Liver (tissue), 9 donors: ENCODE data around the gene MFAP2. TPM values are rescaled to one million over a fixed set of nuclear protein-coding genes. Genes with fewer than 3 reads are reported as not detected.
A peak's percentile ranks its signal among the peaks of the same experiment; 100 is the strongest.

Source experiments
- DNase-seq: peaks from one replicate; pipeline ENCODE4 v3.0.0-alpha.2; 2017; ENCODE audit warnings: low spot score
- H3K27ac ChIP-seq, 2 donors: one replicate each; pipeline ENCODE4 v1.7.0; 2013; ENCODE audit warnings: inconsistent platforms in 2 of 2, low read length in 2 of 2, control low read depth in 1 of 2, low read depth in 1 of 2, mild to moderate bottlenecking in 1 of 2
- H3K27me3 ChIP-seq, 4 donors: one replicate each; pipeline versions ENCODE4 v1.6.1 to v1.7.0; 2013; ENCODE audit warnings: low read length in 3 of 4, inconsistent platforms in 1 of 4, mild to moderate bottlenecking in 1 of 4, moderate library complexity in 1 of 4; ENCODE audit not compliant: control insufficient read depth in 4 of 4, insufficient read depth in 4 of 4
- H3K36me3 ChIP-seq, 4 donors: one replicate each; pipeline versions ENCODE4 v1.6.1 to v1.7.0; 2013; ENCODE audit warnings: low read length in 3 of 4, mild to moderate bottlenecking in 3 of 4, low read depth in 1 of 4, moderate library complexity in 1 of 4; ENCODE audit not compliant: control insufficient read depth in 4 of 4, insufficient read depth in 3 of 4
- H3K4me1 ChIP-seq, 4 donors: one replicate each; pipeline versions ENCODE4 v1.6.1 to v1.7.0; 2013; ENCODE audit warnings: low read length in 3 of 4, mild to moderate bottlenecking in 3 of 4, moderate library complexity in 1 of 4; ENCODE audit not compliant: control insufficient read depth in 4 of 4, insufficient read depth in 4 of 4
- H3K4me3 ChIP-seq, 3 donors: one replicate each; pipeline versions ENCODE4 v1.6.1 to v1.7.0; 2013; ENCODE audit warnings: low read length in 3 of 3, control low read depth in 1 of 3, low read depth in 1 of 3, mild to moderate bottlenecking in 1 of 3
- H3K9ac ChIP-seq, 2 donors: one replicate each; pipeline ENCODE4 v1.7.0; 2013; ENCODE audit warnings: low read length in 2 of 2, mild to moderate bottlenecking in 2 of 2, moderate library complexity in 2 of 2, control low read depth in 1 of 2, low read depth in 1 of 2
- H3K9me3 ChIP-seq, 4 donors: one replicate each; pipeline versions ENCODE4 v1.6.1 to v1.7.0; 2013; ENCODE audit warnings: low read length in 3 of 4; ENCODE audit not compliant: control insufficient read depth in 4 of 4
- EGR1 ChIP-seq, 2 donors: IDR thresholded peaks; 2 replicates each; pipeline ENCODE4 v1.6.1; 2016 to 2018; ENCODE audit warnings: antibody characterized with exemption in 2 of 2, low read depth in 2 of 2
- GABPA ChIP-seq, 2 donors: IDR thresholded peaks in 1 of 2; conservative IDR thresholded peaks in 1 of 2; 2 replicates each; pipeline ENCODE4 v1.6.1; 2016; ENCODE audit warnings: antibody characterized with exemption in 2 of 2, mild to moderate bottlenecking in 1 of 2, moderate library complexity in 1 of 2
- HNF4A ChIP-seq, 2 donors: conservative IDR thresholded peaks; 2 replicates each; pipeline ENCODE4 v1.6.1; 2016; ENCODE audit warnings: antibody characterized with exemption in 2 of 2, mild to moderate bottlenecking in 2 of 2
- JUND ChIP-seq, 2 donors: IDR thresholded peaks; 2 replicates each; pipeline ENCODE4 v1.6.1; 2016; ENCODE audit warnings: antibody characterized with exemption in 2 of 2
- NR2F2 ChIP-seq: IDR thresholded peaks from 2 replicates; pipeline ENCODE4 v1.6.1; 2016; ENCODE audit warnings: antibody characterized with exemption
- RXRA ChIP-seq, 2 donors: IDR thresholded peaks; 2 replicates each; pipeline ENCODE4 v1.6.1; 2017 to 2018; ENCODE audit warnings: antibody characterized with exemption in 2 of 2, mild to moderate bottlenecking in 1 of 2
- SP1 ChIP-seq: IDR thresholded peaks from 2 replicates; pipeline ENCODE4 v1.6.1; 2018; ENCODE audit warnings: antibody characterized with exemption, mild to moderate bottlenecking
- TAF1 ChIP-seq: conservative IDR thresholded peaks from 2 replicates; pipeline ENCODE4 v1.6.1; 2016; ENCODE audit warnings: antibody characterized with exemption, mild to moderate bottlenecking
- WGBS: extraction: QIAGEN DNeasy Blood & Tissue Kit; methylation state at CpG from one replicate; pipeline ENCODE4 v1.1.7; 2013; 5-methylcytosine and 5-hydroxymethylcytosine counted together
- polyA plus RNA-seq, 2 donors: library from polyadenylated mRNA; stranded (reverse) in 1 of 2; unstranded in 1 of 2; fragments of 200-250 nt in 1 of 2; fragments of >200 nt in 1 of 2; fragmentation: Nextera tagmentation in 1 of 2; extraction: Ambion mirVana in 1 of 2; gene quantifications; one replicate each; pipeline versions ENCODE4 v1.2.1 to v1.2.3, GENCODE V29; 2013 to 2015
- total RNA-seq, 2 donors: library from RNA; depleted of rRNA; stranded (reverse); fragments of >200 nt; gene quantifications; one replicate each; pipeline ENCODE4 v1.2.3, GENCODE V29; 2014
- TF ChIP-seq, protein P1 (sequence below): IDR thresholded peaks from 2 replicates; pipeline ENCODE4 v1.6.1; 2016; ENCODE audit warnings: antibody characterized with exemption, mild to moderate bottlenecking
- TF ChIP-seq, protein P2 (sequence below): IDR thresholded peaks from 2 replicates; pipeline ENCODE4 v1.6.1; 2016; ENCODE audit warnings: antibody characterized with exemption
- TF ChIP-seq, protein P3 (sequence below): IDR thresholded peaks from 2 replicates; pipeline ENCODE4 v1.6.1; 2016; ENCODE audit warnings: antibody characterized with exemption
- TF ChIP-seq, protein P4 (sequence below): IDR thresholded peaks from 2 replicates; pipeline ENCODE4 v1.6.1; 2016; ENCODE audit warnings: antibody characterized with exemption
- donor health status: healthy.
- donor health status: healthy.
- donor health status: healthy.
- donor health status: healthy.
- donor health status: healthy.

MFAP2 gene
- total and polyA plus RNA-seq, 4 donors, result 0.25 to 1.4 (median 0.74) TPM

DNA sequence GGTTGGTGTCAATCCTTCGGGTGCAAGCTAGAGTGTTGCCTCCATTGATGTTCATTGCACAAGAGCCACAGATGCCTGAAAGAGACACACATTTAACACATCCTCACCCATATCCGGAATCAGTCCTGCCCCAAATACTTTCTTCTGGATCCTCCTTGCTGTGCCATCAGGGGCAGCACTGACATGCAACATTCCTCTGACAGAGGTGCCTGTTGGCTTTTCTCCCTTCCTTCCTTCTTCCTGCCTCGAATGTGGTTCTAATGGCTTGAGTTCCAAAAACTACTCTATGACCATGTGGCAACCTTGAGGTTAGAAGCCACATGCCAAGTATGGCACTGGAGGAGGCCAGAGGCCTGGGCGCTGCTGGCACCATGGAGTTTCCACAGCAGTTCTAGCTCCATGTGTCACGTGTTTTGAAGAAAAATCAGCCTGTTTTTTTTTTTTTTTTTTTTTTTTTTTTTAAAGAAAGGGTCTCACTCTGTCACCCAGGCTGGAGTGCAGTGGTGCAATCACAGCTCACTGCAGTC lies 48.3 kb upstream of the MFAP2 start:
- no peaks in the 10 kb centered on the region for H3K4me1 ChIP-seq
- H3K4me3 ChIP-seq, result no peak overlapping the region
- 85% methylated on average over 5 of the region's 5 CpGs for WGBS
- H3K36me3 ChIP-seq, result peaks cover 11 to 81% (median 52%) of the 10 kb centered on the region in 4 donors
- H3K27ac ChIP-seq, result no peak overlapping the region
- H3K27me3 ChIP-seq, result no peaks in the 10 kb centered on the region
- TF ChIP-seq TAF1 (no peak), SP1 (no peak), EGR1 (IDR thresholded peaks at IDR 0.05; ENCODE audit: low read depth in 2 of 2) (no peak), RXRA (IDR thresholded peaks at IDR 0.05) (no peak), HNF4A (conservative IDR thresholded peaks at IDR 0.05) (no peak), GABPA (IDR thresholded peaks at IDR 0.05 in 1 of 2, conservative IDR thresholded peaks at IDR 0.05 in 1 of 2) (no peak)
- TF ChIP-seq, protein P1, sequence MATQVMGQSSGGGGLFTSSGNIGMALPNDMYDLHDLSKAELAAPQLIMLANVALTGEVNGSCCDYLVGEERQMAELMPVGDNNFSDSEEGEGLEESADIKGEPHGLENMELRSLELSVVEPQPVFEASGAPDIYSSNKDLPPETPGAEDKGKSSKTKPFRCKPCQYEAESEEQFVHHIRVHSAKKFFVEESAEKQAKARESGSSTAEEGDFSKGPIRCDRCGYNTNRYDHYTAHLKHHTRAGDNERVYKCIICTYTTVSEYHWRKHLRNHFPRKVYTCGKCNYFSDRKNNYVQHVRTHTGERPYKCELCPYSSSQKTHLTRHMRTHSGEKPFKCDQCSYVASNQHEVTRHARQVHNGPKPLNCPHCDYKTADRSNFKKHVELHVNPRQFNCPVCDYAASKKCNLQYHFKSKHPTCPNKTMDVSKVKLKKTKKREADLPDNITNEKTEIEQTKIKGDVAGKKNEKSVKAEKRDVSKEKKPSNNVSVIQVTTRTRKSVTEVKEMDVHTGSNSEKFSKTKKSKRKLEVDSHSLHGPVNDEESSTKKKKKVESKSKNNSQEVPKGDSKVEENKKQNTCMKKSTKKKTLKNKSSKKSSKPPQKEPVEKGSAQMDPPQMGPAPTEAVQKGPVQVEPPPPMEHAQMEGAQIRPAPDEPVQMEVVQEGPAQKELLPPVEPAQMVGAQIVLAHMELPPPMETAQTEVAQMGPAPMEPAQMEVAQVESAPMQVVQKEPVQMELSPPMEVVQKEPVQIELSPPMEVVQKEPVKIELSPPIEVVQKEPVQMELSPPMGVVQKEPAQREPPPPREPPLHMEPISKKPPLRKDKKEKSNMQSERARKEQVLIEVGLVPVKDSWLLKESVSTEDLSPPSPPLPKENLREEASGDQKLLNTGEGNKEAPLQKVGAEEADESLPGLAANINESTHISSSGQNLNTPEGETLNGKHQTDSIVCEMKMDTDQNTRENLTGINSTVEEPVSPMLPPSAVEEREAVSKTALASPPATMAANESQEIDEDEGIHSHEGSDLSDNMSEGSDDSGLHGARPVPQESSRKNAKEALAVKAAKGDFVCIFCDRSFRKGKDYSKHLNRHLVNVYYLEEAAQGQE, result no peak
- TF ChIP-seq, protein P2, sequence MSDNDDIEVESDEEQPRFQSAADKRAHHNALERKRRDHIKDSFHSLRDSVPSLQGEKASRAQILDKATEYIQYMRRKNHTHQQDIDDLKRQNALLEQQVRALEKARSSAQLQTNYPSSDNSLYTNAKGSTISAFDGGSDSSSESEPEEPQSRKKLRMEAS, result no peak
- DNase-seq, result no peak
- no peaks in the 10 kb centered on the region for H3K9me3 ChIP-seq
- no peak overlapping the region for H3K9ac ChIP-seq

DNA sequence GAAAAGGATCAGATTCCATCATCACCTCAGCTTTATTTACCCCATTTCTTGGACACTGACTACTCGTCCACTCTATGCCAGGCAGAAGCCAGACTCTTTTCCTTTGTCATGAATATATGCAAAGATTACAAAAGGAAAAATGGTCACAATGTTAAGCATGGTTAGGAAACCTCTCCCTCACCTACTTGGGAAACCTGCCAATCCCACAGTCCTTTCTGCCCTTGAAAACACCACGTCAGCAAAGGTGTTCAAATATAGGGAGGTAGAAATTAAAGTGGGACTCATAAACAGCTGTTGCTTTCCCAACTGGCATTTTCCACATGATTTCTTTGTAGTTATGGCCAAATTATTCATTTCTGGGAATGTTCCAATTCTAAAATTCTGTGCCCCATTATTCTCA lies 47.5 kb upstream of the MFAP2 start:
- Histone ChIP-seq H3K4me1 (no peaks in the 10 kb centered on the region), H3K27me3 (no peaks in the 10 kb centered on the region), H3K36me3 (peaks cover 13 to 89% (median 58%) of the 10 kb centered on the region in 4 donors), H3K27ac (no peak overlapping the region), H3K9ac (no peak overlapping the region), H3K9me3 (no peaks in the 10 kb centered on the region), H3K4me3 (no peak overlapping the region)
- WGBS, result 56% methylated on average over 2 of the region's 2 CpGs
- no peak for TF ChIP-seq RXRA (IDR thresholded peaks at IDR 0.05)
- TF ChIP-seq HNF4A (conservative IDR thresholded peaks at IDR 0.05), result peak in 1 of 2 donors; percentile 12
- no peak for DNase-seq

DNA sequence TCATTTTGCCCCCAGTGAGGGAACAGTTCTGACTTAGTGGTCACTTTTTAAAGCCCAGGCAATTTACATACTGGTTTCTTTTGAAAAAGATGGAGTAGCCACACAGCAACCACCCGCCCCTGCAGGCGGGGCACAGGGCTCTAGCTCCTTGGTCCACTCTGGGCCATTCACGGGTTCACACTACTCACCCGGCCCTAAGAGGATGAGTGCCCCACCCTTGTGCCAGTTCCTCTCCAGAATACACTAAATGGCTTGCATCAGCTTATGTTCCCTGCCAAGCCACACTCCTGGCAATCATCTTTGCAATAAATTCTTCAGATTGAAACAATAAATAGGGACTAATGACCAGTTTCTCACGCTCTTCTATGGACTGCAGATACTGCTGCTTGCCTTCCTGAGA lies 47.0 kb upstream of the MFAP2 start:
- H3K4me3 ChIP-seq, result no peak overlapping the region
- no peak overlapping the region for H3K9ac ChIP-seq
- H3K9me3 ChIP-seq, result no peaks in the 10 kb centered on the region
- H3K36me3 ChIP-seq, result peaks cover 11 to 89% (median 59%) of the 10 kb centered on the region in 4 donors
- no peaks in the 10 kb centered on the region for H3K4me1 ChIP-seq
- no peak overlapping the region for H3K27ac ChIP-seq
- no peaks in the 10 kb centered on the region for H3K27me3 ChIP-seq
- no peak for DNase-seq
- WGBS, result 82% methylated on average over 5 of the region's 5 CpGs
- no peak for TF ChIP-seq NR2F2
- TF ChIP-seq, protein P3, sequence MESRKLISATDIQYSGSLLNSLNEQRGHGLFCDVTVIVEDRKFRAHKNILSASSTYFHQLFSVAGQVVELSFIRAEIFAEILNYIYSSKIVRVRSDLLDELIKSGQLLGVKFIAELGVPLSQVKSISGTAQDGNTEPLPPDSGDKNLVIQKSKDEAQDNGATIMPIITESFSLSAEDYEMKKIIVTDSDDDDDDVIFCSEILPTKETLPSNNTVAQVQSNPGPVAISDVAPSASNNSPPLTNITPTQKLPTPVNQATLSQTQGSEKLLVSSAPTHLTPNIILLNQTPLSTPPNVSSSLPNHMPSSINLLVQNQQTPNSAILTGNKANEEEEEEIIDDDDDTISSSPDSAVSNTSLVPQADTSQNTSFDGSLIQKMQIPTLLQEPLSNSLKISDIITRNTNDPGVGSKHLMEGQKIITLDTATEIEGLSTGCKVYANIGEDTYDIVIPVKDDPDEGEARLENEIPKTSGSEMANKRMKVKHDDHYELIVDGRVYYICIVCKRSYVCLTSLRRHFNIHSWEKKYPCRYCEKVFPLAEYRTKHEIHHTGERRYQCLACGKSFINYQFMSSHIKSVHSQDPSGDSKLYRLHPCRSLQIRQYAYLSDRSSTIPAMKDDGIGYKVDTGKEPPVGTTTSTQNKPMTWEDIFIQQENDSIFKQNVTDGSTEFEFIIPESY, result no peak
- TF ChIP-seq RXRA (IDR thresholded peaks at IDR 0.05), result no peak
- TF ChIP-seq HNF4A (conservative IDR thresholded peaks at IDR 0.05), result no peak
- TF ChIP-seq EGR1 (IDR thresholded peaks at IDR 0.05; ENCODE audit: low read depth in 2 of 2), result no peak
- TF ChIP-seq SP1, result no peak
- TF ChIP-seq, protein P4, sequence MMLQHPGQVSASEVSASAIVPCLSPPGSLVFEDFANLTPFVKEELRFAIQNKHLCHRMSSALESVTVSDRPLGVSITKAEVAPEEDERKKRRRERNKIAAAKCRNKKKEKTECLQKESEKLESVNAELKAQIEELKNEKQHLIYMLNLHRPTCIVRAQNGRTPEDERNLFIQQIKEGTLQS, result no peak
- TF ChIP-seq JUND (IDR thresholded peaks at IDR 0.05), result no peak
- TF ChIP-seq GABPA (IDR thresholded peaks at IDR 0.05 in 1 of 2, conservative IDR thresholded peaks at IDR 0.05 in 1 of 2), result no peak
